ENCODE results near the gene FAM181A. TPM values are rescaled to one million over a fixed set of nuclear protein-coding genes. Genes with fewer than 3 reads are reported as not detected.

FAM181A gene
- total RNA-seq, 1 donor from 2014 or later: not detected

DNA sequence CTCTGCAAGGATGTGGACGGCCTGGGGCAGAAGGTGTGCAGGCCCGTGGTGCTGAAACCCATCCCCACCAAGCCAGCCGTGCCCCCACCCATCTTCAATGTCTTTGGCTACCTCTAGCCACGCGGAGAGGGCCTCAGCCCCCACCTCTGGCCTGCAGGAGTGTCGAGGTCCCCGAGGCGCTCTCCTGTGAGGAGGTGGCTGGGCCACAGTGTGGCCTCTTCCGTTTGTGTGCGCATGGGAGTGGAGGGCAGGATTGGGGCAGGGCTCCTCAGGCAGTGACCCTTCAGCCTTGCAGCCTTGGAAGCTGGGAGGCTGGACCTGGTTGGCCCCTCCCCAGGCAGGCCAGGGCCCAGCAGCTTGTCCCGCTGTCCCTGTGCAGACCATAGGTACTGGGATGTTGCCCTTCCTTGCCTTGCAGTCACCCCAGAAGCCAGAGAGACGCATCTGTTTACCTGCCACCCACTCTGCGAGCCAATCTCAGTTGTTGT, 1.9 kb downstream of the FAM181A start:
- DNase-seq (ENCODE audit: low spot score): no peak

GRCh38 chr14:93929657-93930056, 2.5 kb downstream of the FAM181A start:
- no peak for DNase-seq (ENCODE audit: low spot score)

DNA sequence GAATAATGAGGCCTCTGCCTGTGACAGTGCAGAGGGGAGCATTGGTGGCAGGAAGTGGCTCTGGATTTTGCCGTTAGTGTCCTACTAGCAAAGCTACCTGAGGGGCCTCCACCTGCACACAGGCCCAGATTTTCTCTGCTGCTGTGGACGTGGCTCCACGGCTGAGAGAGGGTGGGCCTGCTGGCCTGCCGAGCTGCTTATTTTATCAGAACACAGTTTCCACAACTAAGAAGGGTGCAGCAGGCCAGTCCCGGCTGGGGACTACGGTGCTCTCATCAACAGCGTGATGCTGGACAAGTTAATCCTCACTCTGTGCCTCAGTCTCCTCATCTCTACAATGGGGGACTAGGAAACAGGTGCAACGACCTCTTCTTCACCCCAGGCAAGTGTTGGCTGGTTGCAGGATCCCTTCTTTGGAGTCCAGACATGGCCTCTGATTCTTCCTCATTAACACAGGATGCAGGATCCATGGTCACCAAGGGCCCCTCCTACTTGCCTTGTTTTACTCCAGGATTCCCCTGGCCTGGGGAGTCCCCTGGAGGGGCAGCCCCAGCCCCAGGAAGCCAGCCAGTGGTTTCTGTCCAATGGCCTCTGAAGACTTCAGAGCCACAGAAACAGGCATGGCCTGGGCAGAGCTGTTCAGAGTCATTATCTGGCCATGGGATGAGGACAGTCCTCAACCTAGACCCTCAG, 3.3 kb downstream of the FAM181A start:
- DNase-seq (ENCODE audit: low spot score): no peak

- no peak for DNase-seq (ENCODE audit: low spot score)
Measured at GRCh38 chr14:93930989-93931307, 3.8 kb downstream of the FAM181A start.

GRCh38 chr14:93932642-93933041, 5.5 kb downstream of the FAM181A start:
- no peak for DNase-seq (ENCODE audit: low spot score)

- no peak for DNase-seq (ENCODE audit: low spot score)
Measured at GRCh38 chr14:93935213-93935612, 8.1 kb downstream of the FAM181A start.

GRCh38 chr14:93936245-93936644, 9.1 kb downstream of the FAM181A start:
- no peak for DNase-seq (ENCODE audit: low spot score)

- no peak for DNase-seq (ENCODE audit: low spot score)
Measured at GRCh38 chr14:93936926-93937325, 9.8 kb downstream of the FAM181A start.

GRCh38 chr14:93937519-93937918, 10.4 kb downstream of the FAM181A start:
- no peak for DNase-seq (ENCODE audit: low spot score)

DNA sequence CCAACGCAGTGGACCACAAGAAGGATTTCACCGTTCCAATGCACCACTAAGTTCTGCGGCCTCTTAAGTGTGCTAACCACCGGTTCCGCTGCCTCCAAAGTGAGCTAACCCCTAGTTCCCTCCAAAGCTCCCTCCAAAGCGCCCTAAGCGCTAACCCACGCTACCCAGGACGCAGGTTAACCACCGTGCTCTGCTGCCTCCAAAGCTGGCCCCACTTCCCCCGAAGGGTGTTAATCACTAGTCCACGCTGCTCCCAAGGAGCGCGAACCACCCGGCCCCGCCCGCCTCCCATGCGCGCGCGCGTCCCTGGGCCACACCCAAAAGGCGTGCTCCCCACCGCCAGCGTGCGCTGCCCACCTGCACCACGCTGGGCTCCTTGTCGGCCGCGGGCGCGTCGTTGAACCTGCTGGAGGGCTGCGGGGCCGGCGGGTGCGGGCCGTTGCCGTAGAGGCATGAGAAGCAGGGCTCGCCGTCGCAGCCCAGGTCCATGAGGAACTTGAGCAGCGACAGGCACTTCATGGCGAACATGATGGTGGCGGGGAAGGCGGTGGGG, 11.7 kb downstream of the FAM181A start:
- no peak for DNase-seq (ENCODE audit: low spot score)

GRCh38 chr14:93939304-93940229, 12.4 kb downstream of the FAM181A start:
- DNase-seq (ENCODE audit: low spot score): peak; percentile 81

DNA sequence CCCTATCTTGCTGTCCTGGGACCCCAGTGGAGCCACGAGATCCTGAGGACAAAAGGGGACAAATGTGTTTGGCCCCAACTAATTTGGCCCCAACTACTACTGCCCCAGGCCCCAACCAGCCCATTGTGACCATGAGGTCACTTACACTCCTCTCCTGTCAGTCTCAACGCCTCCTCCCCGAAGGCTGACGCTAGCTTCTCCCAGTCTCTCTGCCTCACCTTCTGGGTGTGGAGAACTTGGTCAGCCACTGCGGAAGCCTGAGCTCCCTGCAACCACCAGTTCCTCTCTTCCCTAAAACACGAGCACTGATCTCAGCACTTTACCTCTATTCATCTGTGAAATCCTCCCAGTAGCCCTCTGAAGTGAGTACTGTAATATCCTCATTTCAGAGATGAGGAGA, 13.3 kb downstream of the FAM181A start:
- DNase-seq (ENCODE audit: low spot score): no peak

DNA sequence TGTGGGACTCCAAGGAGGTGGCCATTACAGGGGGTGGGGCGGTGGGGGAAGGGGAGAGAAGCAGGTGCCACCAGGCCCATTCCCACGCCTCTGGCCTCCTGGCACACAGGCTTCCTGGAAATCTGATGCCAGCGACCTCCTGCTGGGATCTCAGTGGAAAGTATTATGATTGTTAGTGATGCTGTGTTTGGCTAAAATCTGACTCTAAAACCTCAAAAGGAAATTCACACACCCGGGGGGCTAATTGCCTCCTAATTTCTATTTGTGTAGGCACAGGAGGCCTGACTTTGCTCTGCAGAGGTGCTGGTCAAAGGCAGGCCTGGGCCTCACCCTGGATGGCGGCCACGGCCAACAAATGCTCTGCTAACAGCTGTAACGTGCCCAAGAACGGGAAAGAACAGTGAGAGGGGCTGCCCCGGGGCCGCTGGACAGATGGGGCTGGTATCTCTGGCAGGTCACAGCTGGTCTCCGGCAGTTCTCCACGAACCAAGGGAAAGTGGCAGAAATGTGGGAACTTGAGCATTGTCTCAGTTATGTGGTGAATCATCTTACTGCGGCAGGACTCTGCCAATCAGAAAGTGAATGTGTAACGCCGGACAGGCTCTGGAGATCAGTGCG, 14.3 kb downstream of the FAM181A start:
- no peak for DNase-seq (ENCODE audit: low spot score)

GRCh38 chr14:93943052-93943451, 15.9 kb downstream of the FAM181A start:
- no peak for DNase-seq (ENCODE audit: low spot score)

DNA sequence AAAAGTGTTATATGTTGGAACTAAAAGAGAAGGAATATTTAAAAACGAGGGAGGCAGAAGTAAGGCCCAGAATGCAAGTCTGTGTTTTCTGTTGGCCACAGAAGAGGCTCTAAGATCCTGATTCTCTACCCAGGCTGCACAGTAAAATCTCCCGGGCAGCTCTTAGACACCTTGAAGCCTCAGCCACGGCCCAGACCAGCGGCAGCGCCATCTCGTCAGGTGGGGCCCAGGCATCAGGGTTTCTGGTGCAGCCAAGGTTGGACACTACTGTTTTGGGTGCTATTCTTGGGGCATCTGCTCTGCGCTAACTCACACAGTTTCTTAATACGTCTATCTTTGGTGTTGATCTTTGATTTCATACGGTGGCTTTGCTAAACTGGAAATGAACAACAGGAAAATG, 16.8 kb downstream of the FAM181A start:
- DNase-seq (ENCODE audit: low spot score): no peak

DNA sequence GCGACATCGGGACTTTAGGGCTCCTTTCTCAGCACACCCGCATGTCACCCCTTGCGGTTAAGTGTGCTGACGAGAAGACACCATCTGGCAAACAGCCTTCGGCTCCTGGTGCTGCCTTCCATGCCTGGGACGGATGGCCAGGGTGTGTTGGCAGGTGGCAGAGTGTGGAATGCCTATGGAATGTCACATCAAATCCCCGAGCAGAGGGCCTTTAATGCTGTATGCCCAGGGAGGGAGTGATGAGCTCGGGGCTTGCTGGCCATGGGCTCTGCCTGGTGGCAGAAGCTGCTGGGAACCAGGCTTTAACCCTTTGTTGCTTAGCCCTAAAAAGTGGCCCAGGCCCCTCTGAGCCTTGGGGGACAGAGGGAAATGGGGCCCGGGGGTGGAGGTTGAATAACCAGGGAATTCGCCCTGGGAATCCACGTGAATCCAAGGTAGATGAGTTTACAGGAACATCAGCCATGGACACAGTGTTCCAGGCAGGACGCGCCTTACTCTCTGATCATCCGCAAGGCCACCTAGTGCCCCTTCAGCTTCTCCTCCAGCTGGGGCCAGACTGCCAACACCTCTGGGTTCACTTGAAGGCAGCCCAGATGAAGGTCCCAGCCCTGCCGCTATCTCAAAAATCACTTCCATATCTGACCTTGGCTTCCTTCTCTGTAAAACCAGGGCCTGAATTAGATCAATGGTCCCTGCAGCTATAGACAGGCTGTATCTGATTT, 17.4 kb downstream of the FAM181A start:
- no peak for DNase-seq (ENCODE audit: low spot score)

GRCh38 chr14:93945070-93945399, 17.9 kb downstream of the FAM181A start:
- DNase-seq (ENCODE audit: low spot score): no peak

- no peak for DNase-seq (ENCODE audit: low spot score)
Measured at GRCh38 chr14:93946104-93946503, 19.0 kb downstream of the FAM181A start.

- DNase-seq (ENCODE audit: low spot score): no peak
Measured at GRCh38 chr14:93946541-93947090, 19.5 kb downstream of the FAM181A start.

GRCh38 chr14:93947282-93947681, 20.1 kb downstream of the FAM181A start:
- DNase-seq (ENCODE audit: low spot score): no peak

- DNase-seq (ENCODE audit: low spot score): no peak
Measured at GRCh38 chr14:93949511-93950075, 22.4 kb downstream of the FAM181A start.
